GM23248 (cell line): ENCODE results near the gene ENOX2.

Experiments
- EZH2 ChIP-seq: fragments of 200-600 bp; sonication (generic); IDR thresholded peaks from 2 replicates; pipeline ENCODE4 v1.6.1; 2018; ENCODE audit warnings: antibody characterized with exemption, mild to moderate bottlenecking; ENCODE audit not compliant: insufficient read depth, poor library complexity, severe bottlenecking
- EZH2phosphoT487 ChIP-seq: fragments of 200-600 bp; sonication (generic); IDR thresholded peaks from 2 replicates; pipeline ENCODE4 v1.6.1; 2018; ENCODE audit warnings: antibody characterized with exemption, moderate library complexity, mild to moderate bottlenecking, low read depth; ENCODE audit not compliant: insufficient read depth

DNA sequence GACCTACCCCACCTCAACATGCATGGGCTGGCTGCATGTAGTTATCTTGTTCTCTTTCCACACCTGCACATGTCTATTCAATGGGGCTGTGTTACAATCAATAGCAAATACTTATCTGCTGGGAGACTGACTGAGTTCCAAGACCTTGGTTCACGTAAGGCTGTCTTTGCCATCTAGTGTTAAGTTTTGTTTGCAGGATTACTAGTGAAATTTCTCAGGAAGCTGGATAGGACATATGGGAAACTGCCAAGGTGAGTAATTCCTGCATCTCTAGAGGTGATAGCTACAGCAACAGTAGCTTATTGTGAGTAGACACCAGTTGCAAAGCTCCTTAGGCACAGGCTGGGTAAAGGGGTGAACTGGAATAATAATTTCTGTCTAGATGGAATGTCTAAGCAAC lies 177.5 kb downstream of the ENOX2 start:
- no peak for TF ChIP-seq EZH2phosphoT487
- TF ChIP-seq EZH2, result no peak
